Measurements from ENCODE around the gene ZCCHC3. TPM values are rescaled to one million over a fixed set of nuclear protein-coding genes. Genes with fewer than 3 reads are reported as not detected.

ZCCHC3 gene, protein sequence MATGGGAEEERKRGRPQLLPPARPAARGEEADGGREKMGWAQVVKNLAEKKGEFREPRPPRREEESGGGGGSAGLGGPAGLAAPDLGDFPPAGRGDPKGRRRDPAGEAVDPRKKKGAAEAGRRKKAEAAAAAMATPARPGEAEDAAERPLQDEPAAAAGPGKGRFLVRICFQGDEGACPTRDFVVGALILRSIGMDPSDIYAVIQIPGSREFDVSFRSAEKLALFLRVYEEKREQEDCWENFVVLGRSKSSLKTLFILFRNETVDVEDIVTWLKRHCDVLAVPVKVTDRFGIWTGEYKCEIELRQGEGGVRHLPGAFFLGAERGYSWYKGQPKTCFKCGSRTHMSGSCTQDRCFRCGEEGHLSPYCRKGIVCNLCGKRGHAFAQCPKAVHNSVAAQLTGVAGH
- 22.4 TPM for total RNA-seq

DNA sequence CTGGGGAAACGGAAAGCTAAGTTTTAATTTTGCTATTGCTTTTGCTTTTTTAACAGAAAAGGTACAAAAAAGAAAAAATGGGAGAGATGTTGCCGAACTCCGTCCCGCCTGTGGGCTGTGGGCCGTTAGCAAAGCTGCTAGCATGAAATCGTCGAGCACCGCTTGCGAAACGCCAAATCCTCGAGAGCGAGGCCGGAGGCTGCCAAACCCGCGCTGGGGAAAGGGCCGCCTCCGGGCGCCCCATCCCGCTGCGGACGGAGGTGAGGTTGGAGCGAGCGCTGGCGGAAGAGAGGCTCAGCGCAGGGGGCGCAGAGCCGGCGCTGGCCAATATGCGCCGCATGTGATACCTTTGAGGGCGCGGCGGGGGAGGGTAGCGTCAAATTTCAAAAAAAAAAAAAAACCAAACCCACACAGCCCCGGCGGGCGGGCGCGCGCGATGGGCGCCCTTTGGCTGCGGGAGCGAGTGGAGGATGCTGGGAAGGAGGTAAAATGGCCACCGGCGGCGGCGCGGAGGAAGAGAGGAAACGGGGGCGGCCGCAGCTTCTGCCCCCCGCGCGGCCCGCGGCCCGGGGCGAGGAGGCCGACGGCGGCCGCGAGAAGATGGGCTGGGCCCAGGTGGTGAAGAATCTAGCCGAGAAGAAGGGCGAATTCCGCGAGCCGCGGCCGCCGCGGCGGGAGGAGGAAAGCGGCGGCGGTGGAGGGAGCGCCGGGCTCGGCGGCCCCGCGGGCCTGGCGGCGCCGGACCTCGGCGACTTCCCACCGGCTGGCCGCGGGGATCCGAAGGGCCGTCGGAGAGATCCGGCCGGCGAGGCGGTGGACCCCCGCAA is at the start of gene ZCCHC3:
TSS of gene ZCCHC3 (plus strand) at position 473 of the 827 bp plus-strand sequence. CDS start at position 490, 17 bp downstream.

DNA sequence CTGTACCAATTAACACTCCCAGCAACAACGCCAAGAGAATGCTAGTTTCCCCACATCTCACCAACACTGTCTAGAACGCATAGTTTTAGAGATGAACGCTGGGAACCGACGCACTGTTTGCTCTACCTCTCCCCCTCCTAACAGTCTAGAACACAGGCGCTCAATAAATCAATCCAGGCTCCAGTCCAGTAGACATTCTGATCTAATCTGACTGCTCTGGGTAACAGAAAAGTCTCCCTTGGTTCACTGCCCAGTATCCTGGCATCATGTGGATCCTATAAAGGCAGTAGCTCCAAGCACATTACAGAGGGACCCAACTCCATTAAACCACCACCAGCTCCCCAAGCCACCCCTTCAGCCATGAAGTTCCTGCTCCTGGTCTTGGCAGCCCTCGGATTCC is 40.0 kb upstream of the ZCCHC3 start, which contains the start of gene DEFB132:
TSS of gene DEFB132 (plus strand) at position 306 of the 400 bp plus-strand sequence. CDS start at position 361, 55 bp downstream.

DNA sequence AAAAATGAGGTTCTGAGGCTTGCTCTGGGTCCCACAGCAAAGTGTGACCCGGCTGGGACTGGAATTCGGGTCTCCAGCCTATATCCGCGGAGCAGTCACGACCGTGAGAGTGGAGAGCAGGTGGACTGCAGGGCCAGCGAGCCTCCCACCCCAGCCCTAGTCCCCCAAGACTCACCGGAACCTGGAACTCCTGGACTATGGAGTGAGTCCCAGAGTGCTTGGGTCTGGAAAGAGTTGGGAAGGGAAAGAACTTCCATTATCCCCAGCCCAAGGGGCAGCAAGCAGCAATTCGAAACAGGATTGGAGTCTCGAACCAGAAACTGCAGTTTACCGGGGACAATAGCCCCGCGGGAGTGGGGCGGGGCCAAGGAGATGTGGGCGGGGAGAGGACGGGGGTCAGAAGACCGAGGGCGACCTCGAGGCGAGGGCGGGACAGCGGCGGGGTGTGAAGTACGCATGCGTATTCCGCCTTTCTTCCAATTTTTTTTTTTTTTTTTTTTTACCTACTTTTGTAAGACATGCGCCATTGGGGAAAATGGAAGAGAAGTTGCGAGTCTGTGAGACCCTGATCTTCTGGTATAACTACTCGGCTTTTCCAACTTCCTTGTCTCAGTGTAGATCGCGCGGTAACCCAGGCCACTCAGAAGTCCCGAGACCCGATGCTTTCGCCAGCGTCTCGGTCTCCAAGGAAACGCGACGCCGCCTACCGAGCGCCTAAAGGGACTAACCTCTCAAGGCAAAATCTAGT is 7.1 kb upstream of the ZCCHC3 start, which contains the start of gene C20orf96:
TSS of gene C20orf96 (minus strand) at position 667 of the 748 bp plus-strand sequence. CDS start at position 527, 140 bp downstream.

DNA sequence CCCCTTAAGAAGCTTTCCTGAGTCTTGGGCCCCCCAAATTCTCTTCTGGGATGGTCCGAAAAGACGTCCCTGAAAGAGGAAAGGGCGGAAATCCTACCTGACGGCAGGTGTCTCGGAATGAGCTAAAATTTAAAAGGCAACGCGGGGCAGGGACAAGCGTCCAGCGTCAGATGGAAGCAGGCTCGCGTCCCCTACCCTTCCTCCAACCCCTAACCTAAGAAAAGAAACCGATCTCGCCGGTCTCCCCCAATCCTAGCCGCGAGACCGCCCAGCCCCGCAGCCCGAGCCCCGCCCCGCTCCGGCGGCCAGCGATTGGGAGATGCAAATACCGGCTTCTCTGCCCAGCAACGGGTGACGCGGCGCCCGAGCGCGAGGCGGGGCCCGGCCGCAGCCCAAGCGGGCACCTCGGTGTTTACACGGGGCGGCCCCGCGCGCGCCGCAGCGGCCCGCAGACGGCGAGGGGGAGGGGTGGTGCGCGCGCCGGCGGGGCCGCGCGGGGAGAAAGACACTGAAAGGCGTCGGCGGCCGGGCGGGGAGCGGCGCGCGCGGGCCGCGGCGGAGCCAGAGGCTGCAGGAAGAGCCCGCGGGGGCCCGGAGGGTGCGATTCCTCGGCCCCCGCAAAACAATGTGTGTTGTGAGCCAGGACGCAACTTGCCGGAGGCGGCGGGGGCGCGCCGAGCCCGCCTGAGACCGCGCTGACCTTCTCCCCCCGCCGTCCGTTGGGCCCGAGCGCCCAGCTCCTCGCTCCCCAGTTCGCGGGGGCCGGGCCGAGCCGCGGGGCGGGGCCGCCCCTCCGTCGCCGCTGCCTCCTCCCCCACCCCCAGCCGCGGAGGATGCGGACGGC is 27.9 kb downstream of the ZCCHC3 start, which contains the start of gene SOX12:
TSS of gene SOX12 (plus strand) at position 508 of the 844 bp plus-strand sequence. CDS start 373 bp downstream, outside the sequence.

DNA sequence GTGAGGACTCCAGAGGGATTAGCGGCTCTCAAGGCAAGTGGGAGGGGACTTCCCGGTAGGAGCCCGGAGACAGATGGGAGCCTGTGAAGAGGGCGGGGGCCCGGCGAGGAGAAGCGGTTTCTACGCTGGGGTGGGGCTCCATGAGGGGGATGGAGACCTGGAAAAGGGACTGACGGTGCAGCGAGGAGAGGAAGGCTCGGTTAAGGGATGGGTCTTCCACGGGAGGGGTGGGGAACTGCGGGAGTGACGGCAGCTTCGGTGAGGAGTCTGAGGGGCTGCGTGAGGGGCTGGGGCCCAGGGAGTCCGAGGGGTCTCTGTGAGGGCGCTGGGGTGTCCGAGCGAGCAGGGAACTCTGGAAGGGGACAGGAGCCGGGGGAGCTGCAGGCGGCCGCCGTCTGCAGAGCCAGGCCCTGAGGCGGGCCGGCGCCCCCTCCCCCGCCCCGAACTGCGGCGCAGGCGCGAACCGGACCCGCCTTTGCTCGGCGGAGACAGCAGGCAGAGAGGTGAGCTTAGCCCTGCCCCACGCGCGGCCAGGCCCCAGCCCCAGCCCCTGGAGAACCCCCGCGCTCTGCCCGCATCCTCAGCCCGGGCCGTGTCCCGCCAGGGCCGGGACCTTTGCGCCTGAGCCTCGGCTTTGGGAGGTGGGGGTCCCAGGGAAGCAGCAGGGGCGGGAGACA is 49.4 kb downstream of the ZCCHC3 start, which contains the start of gene NRSN2:
TSS of gene NRSN2 (plus strand) at position 472 of the 677 bp plus-strand sequence. CDS start 2,533 bp downstream, outside the sequence.

Other genes with a start within 250 kb of the ZCCHC3 start
- gene DEFB125, start 209.9 kb upstream of the ZCCHC3 start, total RNA-seq = not detected
- not detected for gene DEFB126, start 155.0 kb upstream of the ZCCHC3 start, total RNA-seq
- gene DEFB127, start 140.1 kb upstream of the ZCCHC3 start, total RNA-seq = not detected
- gene DEFB128, start 107.9 kb upstream of the ZCCHC3 start, total RNA-seq = not detected
- gene DEFB129, start 70.3 kb upstream of the ZCCHC3 start, total RNA-seq = not detected
- gene DEFB132, start 39.8 kb upstream of the ZCCHC3 start, total RNA-seq = not detected
- 7.2 TPM for gene C20orf96, start 6.8 kb upstream of the ZCCHC3 start, total RNA-seq
- gene SOX12, start 28.0 kb downstream of the ZCCHC3 start, total RNA-seq = 10.4 TPM
- gene NRSN2, start 49.5 kb downstream of the ZCCHC3 start, total RNA-seq = 52.4 TPM
- 11.5 TPM for gene TRIB3, start 83.2 kb downstream of the ZCCHC3 start, total RNA-seq
- 23.5 TPM for gene RBCK1, start 110.7 kb downstream of the ZCCHC3 start, total RNA-seq
- gene TBC1D20, start 165.0 kb downstream of the ZCCHC3 start, total RNA-seq = 18.9 TPM
- 179 TPM for gene CSNK2A1, start 246.2 kb downstream of the ZCCHC3 start, total RNA-seq